K562 (cell line): ENCODE data around the gene AHCYL2. TPM values are rescaled to one million over a fixed set of nuclear protein-coding genes. Genes with fewer than 3 reads are reported as not detected.

Source experiments
- CTBP1 ChIP-seq: fragments of 450-650 bp; IDR thresholded peaks from 2 replicates; pipeline ENCODE4 v1.6.1; 2016; ENCODE audit warnings: borderline replicate concordance
- JUND ChIP-seq, 2 experiments: IDR thresholded peaks; 2 replicates in 1 of 2; 3 replicates in 1 of 2; pipeline ENCODE4 v1.6.1; 2011; ENCODE audit warnings: borderline replicate concordance in 2 of 2, low read depth in 2 of 2, low read length in 2 of 2, improper control_type of control experiment in 1 of 2, missing biosample characterization in 1 of 2, missing genetic modification characterization in 1 of 2, missing genetic modification reagents in 1 of 2
- MAZ ChIP-seq, 2 experiments: fragments of 450-650 bp in 1 of 2; sonication (generic) in 1 of 2; formaldehyde crosslinking; IDR thresholded peaks in 1 of 2; conservative IDR thresholded peaks in 1 of 2; 2 replicates each; pipeline versions ENCODE4 v1.4.0 to v1.5.0; 2020; ENCODE audit warnings: mild to moderate bottlenecking in 1 of 2, missing genetic modification reagents in 1 of 2
- MBD2 ChIP-seq: sonication (generic); IDR thresholded peaks from 2 replicates; pipeline ENCODE4 v1.6.1; 2016; ENCODE audit warnings: low read depth, borderline replicate concordance
- NRF1 ChIP-seq, 2 experiments: fragments of 450-650 bp; IDR thresholded peaks in 1 of 2; conservative IDR thresholded peaks in 1 of 2; 2 replicates each; pipeline ENCODE4 v1.6.1; 2014; ENCODE audit warnings: mild to moderate bottlenecking in 2 of 2
- SETDB1 ChIP-seq: IDR thresholded peaks from one replicate; pipeline ENCODE4 v1.6.1; 2012; ENCODE audit warnings: low read length, control low read depth, inconsistent platforms
- SIN3B ChIP-seq: fragments of 450-650 bp; IDR thresholded peaks from 2 replicates; pipeline ENCODE4 v1.6.1; 2017; ENCODE audit warnings: low read depth, mild to moderate bottlenecking, moderate library complexity
- TRIM24 ChIP-seq, 2 experiments: fragments of 450-650 bp; IDR thresholded peaks; 2 replicates each; pipeline ENCODE4 v1.6.1; 2016
- ZNF274 ChIP-seq: IDR thresholded peaks from 2 replicates; pipeline ENCODE4 v1.6.1; 2011; ENCODE audit warnings: low read depth, mild to moderate bottlenecking, low read length, moderate library complexity, borderline replicate concordance
- ZNF707 ChIP-seq: fragments of 250-450 bp; sonication (Bioruptor Pico); conservative IDR thresholded peaks from 2 replicates; pipeline ENCODE4 v1.8.0; 2022; ENCODE audit warnings: inconsistent platforms, mild to moderate bottlenecking, moderate library complexity
- polyA plus RNA-seq, 8 experiments: library from polyadenylated mRNA; depleted of rRNA in 4 of 8; stranded (reverse) in 5 of 8; unstranded in 3 of 8; fragments of >200 nt; fragmentation: Nextera tagmentation in 2 of 8; fragmentation: Illumina TruSeq in 1 of 8; extraction: Ambion mirVana in 2 of 8; extraction: Trizol in 1 of 8; gene quantifications; 2 replicates each; pipeline versions ENCODE4 v1.2.1 to v1.2.3, GENCODE V29; 2011 to 2014; ENCODE audit warnings: inconsistent platforms in 1 of 8, missing spikeins in 1 of 8
- total RNA-seq, 7 experiments: library from RNA; depleted of rRNA in 6 of 7; stranded (reverse); fragments of >200 nt in 6 of 7; fragmentation: Illumina TruSeq in 2 of 7; extraction: Trizol in 2 of 7; gene quantifications; 2 replicates each; pipeline versions ENCODE4 v1.2.1 to v1.2.3, GENCODE V29; 2011 to 2021; ENCODE audit warnings: low replicate concordance in 1 of 7
- TF ChIP-seq, protein P1 (sequence below): sonication (generic); formaldehyde crosslinking; IDR thresholded peaks from 2 replicates; pipeline ENCODE4 v1.8.1; 2023; ENCODE audit warnings: mild to moderate bottlenecking, missing genetic modification reagents, moderate library complexity
- TF ChIP-seq, protein P2 (sequence below): fragments of 450-650 bp; IDR thresholded peaks from 2 replicates; pipeline ENCODE4 v1.7.1; 2018; ENCODE audit warnings: mild to moderate bottlenecking, low read depth; ENCODE audit not compliant: partially characterized antibody
- TF ChIP-seq, protein P3 (sequence below): fragments of 450-650 bp; formaldehyde crosslinking; IDR thresholded peaks from 2 replicates; pipeline ENCODE4 v1.4.0; 2020; ENCODE audit warnings: mild to moderate bottlenecking, moderate library complexity
- TF ChIP-seq, protein P4 (sequence below): fragments of 250-450 bp; sonication (Bioruptor Pico); IDR thresholded peaks from 2 replicates; pipeline ENCODE4 v1.4.0; 2020; ENCODE audit warnings: mild to moderate bottlenecking, moderate library complexity
- TF ChIP-seq, protein P5 (sequence below): IDR thresholded peaks from 2 replicates; pipeline ENCODE4 v1.6.1; 2012; ENCODE audit warnings: low read depth, low read length, improper control_type of control experiment, borderline replicate concordance

Gene AHCYL2
- total and polyA plus RNA-seq, 9 of the 15 experiments (the other 6 are each of a cell fraction or from before 2014, with no cell fraction given), result 0.93 to 10.5 (median 5.2) TPM

DNA sequence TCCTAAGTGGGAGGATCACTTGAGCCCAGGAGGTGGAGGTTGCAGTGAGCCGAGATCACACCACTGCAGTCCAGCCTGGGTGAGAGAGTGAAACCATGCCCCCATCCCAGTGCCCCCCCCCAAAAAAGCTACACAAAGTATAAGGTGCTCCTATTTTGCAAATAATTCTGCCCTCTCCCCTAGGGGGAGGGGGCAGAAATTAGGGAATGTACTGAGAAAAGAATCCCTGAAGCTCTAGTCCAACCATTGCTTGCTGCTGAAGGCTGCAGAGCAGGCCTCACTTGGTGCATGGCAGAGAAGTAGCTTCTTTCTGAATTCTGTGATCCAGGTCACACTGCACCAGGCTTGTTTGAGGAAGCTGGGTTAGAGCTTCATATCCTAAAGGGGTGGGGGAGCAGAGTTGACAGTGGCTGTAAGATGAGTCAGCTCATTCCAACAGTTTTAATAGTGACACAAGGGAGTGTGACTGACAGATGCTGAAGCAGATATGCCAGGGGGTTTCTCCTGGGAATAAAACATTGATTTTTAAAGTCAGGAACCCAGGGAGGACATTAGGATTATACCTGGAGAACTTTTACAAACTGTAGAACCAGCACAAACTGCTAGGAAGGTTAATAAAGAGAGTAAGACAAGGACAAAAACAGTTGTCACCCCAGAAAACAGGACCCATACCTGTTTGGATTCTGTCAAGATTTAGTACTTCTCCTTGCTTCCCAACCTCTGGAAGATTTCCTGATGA lies 176.6 kb downstream of the AHCYL2 start (continued):
- TF ChIP-seq SIN3B (no peak), JUND (IDR thresholded peaks at IDR 0.05; ENCODE audit: borderline replicate concordance, low read depth, low read length) (peak; percentile 96), JUND (tag; IDR thresholded peaks at IDR 0.05; ENCODE audit: borderline replicate concordance, low read depth, low read length) (peak; percentile 85; the same call in 2 of the 3 replicates), ZNF707 (CRISPR knock-in tag) (no peak), SETDB1 (peak; percentile 63), CTBP1 (peak; percentile 89), TRIM24 (IDR thresholded peaks at IDR 0.05) (peak; percentile 51 to 63; a peak in 1 of 4 replicates), MBD2 (0 out of 2 replicates have a peak, but pooled peaks have one; percentile 48), NRF1 (conservative IDR thresholded peaks at IDR 0.05 in 1 of 2, IDR thresholded peaks at IDR 0.05 in 1 of 2) (peak; percentile 31 to 48), ZNF274 (peak; percentile 15; the same call in 1 of the 2 replicates), MAZ (CRISPR knock-in tag; conservative IDR thresholded peaks at IDR 0.05 in 1 of 2, IDR thresholded peaks at IDR 0.05 in 1 of 2) (peak; percentile 56 to 68; a peak in 3 of 4 replicates)
- TF ChIP-seq, protein P1, sequence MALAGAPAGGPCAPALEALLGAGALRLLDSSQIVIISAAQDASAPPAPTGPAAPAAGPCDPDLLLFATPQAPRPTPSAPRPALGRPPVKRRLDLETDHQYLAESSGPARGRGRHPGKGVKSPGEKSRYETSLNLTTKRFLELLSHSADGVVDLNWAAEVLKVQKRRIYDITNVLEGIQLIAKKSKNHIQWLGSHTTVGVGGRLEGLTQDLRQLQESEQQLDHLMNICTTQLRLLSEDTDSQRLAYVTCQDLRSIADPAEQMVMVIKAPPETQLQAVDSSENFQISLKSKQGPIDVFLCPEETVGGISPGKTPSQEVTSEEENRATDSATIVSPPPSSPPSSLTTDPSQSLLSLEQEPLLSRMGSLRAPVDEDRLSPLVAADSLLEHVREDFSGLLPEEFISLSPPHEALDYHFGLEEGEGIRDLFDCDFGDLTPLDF (CRISPR knock-in tag), result no peak
- TF ChIP-seq, protein P2, sequence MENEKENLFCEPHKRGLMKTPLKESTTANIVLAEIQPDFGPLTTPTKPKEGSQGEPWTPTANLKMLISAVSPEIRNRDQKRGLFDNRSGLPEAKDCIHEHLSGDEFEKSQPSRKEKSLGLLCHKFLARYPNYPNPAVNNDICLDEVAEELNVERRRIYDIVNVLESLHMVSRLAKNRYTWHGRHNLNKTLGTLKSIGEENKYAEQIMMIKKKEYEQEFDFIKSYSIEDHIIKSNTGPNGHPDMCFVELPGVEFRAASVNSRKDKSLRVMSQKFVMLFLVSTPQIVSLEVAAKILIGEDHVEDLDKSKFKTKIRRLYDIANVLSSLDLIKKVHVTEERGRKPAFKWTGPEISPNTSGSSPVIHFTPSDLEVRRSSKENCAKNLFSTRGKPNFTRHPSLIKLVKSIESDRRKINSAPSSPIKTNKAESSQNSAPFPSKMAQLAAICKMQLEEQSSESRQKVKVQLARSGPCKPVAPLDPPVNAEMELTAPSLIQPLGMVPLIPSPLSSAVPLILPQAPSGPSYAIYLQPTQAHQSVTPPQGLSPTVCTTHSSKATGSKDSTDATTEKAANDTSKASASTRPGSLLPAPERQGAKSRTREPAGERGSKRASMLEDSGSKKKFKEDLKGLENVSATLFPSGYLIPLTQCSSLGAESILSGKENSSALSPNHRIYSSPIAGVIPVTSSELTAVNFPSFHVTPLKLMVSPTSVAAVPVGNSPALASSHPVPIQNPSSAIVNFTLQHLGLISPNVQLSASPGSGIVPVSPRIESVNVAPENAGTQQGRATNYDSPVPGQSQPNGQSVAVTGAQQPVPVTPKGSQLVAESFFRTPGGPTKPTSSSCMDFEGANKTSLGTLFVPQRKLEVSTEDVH, result peak; percentile 39
- TF ChIP-seq, protein P3, sequence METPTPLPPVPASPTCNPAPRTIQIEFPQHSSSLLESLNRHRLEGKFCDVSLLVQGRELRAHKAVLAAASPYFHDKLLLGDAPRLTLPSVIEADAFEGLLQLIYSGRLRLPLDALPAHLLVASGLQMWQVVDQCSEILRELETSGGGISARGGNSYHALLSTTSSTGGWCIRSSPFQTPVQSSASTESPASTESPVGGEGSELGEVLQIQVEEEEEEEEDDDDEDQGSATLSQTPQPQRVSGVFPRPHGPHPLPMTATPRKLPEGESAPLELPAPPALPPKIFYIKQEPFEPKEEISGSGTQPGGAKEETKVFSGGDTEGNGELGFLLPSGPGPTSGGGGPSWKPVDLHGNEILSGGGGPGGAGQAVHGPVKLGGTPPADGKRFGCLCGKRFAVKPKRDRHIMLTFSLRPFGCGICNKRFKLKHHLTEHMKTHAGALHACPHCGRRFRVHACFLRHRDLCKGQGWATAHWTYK (CRISPR knock-in tag), result 0 out of 2 replicates have a peak, but pooled peaks have one; percentile 46
- TF ChIP-seq, protein P4, sequence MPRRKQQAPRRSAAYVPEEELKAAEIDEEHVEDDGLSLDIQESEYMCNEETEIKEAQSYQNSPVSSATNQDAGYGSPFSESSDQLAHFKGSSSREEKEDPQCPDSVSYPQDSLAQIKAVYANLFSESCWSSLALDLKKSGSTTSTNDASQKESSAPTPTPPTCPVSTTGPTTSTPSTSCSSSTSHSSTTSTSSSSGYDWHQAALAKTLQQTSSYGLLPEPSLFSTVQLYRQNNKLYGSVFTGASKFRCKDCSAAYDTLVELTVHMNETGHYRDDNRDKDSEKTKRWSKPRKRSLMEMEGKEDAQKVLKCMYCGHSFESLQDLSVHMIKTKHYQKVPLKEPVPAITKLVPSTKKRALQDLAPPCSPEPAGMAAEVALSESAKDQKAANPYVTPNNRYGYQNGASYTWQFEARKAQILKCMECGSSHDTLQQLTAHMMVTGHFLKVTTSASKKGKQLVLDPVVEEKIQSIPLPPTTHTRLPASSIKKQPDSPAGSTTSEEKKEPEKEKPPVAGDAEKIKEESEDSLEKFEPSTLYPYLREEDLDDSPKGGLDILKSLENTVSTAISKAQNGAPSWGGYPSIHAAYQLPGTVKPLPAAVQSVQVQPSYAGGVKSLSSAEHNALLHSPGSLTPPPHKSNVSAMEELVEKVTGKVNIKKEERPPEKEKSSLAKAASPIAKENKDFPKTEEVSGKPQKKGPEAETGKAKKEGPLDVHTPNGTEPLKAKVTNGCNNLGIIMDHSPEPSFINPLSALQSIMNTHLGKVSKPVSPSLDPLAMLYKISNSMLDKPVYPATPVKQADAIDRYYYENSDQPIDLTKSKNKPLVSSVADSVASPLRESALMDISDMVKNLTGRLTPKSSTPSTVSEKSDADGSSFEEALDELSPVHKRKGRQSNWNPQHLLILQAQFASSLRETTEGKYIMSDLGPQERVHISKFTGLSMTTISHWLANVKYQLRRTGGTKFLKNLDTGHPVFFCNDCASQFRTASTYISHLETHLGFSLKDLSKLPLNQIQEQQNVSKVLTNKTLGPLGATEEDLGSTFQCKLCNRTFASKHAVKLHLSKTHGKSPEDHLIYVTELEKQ (CRISPR knock-in tag), result no peak
- TF ChIP-seq, protein P5, sequence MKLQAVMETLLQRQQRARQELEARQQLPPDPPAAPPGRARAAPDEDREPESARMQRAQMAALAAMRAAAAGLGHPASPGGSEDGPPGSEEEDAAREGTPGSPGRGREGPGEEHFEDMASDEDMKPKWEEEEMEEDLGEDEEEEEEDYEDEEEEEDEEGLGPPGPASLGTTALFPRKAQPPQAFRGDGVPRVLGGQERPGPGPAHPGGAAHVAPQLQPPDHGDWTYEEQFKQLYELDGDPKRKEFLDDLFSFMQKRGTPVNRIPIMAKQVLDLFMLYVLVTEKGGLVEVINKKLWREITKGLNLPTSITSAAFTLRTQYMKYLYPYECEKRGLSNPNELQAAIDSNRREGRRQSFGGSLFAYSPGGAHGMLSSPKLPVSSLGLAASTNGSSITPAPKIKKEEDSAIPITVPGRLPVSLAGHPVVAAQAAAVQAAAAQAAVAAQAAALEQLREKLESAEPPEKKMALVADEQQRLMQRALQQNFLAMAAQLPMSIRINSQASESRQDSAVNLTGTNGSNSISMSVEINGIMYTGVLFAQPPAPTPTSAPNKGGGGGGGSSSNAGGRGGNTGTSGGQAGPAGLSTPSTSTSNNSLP, result peak; percentile 92
